Karpas-422 (cell line): Measurements from ENCODE around the gene NUP160. TPM values are rescaled to one million over a fixed set of nuclear protein-coding genes. Genes with fewer than 3 reads are reported as not detected.
A peak's percentile ranks its signal among the peaks of the same experiment; 100 is the strongest.
"Not testable (repeated sequence)": the region's sequence is repeated elsewhere in the genome, so short reads cannot be mapped to it uniquely, and the experiment has no call there.

Experiments used
- DNase-seq: peaks from one replicate; pipeline ENCODE4 v3.0.0-alpha.2; 2015
- H2AFZ ChIP-seq: fragments of 200-600 bp; sonication (generic); 2 replicates; pipeline ENCODE4 v1.6.1; 2014; ENCODE audit warnings: antibody characterized with exemption, low read length, mixed read lengths
- H3K27ac ChIP-seq: fragments of 200-600 bp; sonication (generic); 2 replicates; pipeline ENCODE4 v1.5.1; 2014; ENCODE audit warnings: mild to moderate bottlenecking, low read length, moderate library complexity
- H3K27me3 ChIP-seq: fragments of 200-600 bp; sonication (generic); 2 replicates; pipeline ENCODE4 v1.6.1; 2014; ENCODE audit warnings: low read length, mixed read lengths
- H3K36me3 ChIP-seq: fragments of 200-600 bp; sonication (generic); 2 replicates; pipeline ENCODE4 v1.6.1; 2014; ENCODE audit warnings: low read length, mixed read lengths; ENCODE audit not compliant: insufficient read depth
- H3K4me1 ChIP-seq: fragments of 200-600 bp; sonication (generic); 2 replicates; pipeline ENCODE4 v1.6.1; 2014; ENCODE audit warnings: mild to moderate bottlenecking, low read length, mixed read lengths
- H3K4me2 ChIP-seq: fragments of 200-600 bp; sonication (generic); 2 replicates; pipeline ENCODE4 v1.6.1; 2014; ENCODE audit warnings: low read length, low read depth, mild to moderate bottlenecking; ENCODE audit not compliant: poor library complexity, severe bottlenecking
- H3K4me3 ChIP-seq: fragments of 200-600 bp; sonication (generic); 2 replicates; pipeline ENCODE4 v1.5.1; 2014; ENCODE audit warnings: mild to moderate bottlenecking, antibody characterized with exemption, low read length, mixed read lengths
- H3K79me2 ChIP-seq: fragments of 200-600 bp; sonication (generic); 2 replicates; pipeline ENCODE4 v1.6.1; 2014; ENCODE audit warnings: mild to moderate bottlenecking, low read length, mixed read lengths
- H3K9ac ChIP-seq: fragments of 200-600 bp; sonication (generic); 2 replicates; pipeline ENCODE4 v1.6.0; 2014; ENCODE audit warnings: low read length
- H3K9me2 ChIP-seq: fragments of 200-600 bp; sonication (generic), shearing (Covaris generic); replicated peaks from 2 replicates; pipeline ENCODE4 v1.6.0; 2014; ENCODE audit warnings: mild to moderate bottlenecking, low read length, moderate library complexity; ENCODE audit not compliant: insufficient read depth
- H3K9me3 ChIP-seq: fragments of 300-700, 200-600 bp; sonication (generic); 2 replicates; pipeline ENCODE4 v1.6.1; 2014; ENCODE audit warnings: low read length, mixed read lengths
- H4K20me1 ChIP-seq: fragments of 200-600 bp; sonication (generic); 2 replicates; pipeline ENCODE4 v1.6.1; 2014; ENCODE audit warnings: mild to moderate bottlenecking, antibody characterized with exemption, low read length, low read depth; ENCODE audit not compliant: insufficient read depth
- total RNA-seq: library from RNA; depleted of rRNA; stranded (reverse); fragments of >200 nt; shearing (Covaris generic); gene quantifications from 2 replicates; pipeline ENCODE4 v1.2.3, GENCODE V29; 2014; ENCODE audit warnings: low replicate concordance

Gene NUP160
- total RNA-seq, 1 experiment from 2014 or later: 65.0 TPM

- Histone ChIP-seq H3K4me2 (no peak overlapping the region), H2AFZ (no peak overlapping the region), H3K9me3 (no peaks in the 10 kb centered on the region), H3K27me3 (no peaks in the 10 kb centered on the region), H3K36me3 (no peaks in the 10 kb centered on the region), H4K20me1 (no peaks in the 10 kb centered on the region), H3K27ac (no peak overlapping the region), H3K9ac (no peak overlapping the region), H3K4me1 (peaks cover 43% of the 10 kb centered on the region), H3K4me3 (no peak overlapping the region), H3K9me2 (no peaks in the 10 kb centered on the region), H3K79me2 (no peaks in the 10 kb centered on the region)
- no peak for DNase-seq
These were observed 19.7 kb upstream of the NUP160 start for GRCh38 chr11:47867823-47868222.

- not testable (repeated sequence) for H3K9ac ChIP-seq, H3K9me2 ChIP-seq, H3K27ac ChIP-seq, H4K20me1 ChIP-seq, H3K27me3 ChIP-seq, H3K79me2 ChIP-seq, H3K9me3 ChIP-seq, DNase-seq, H3K4me2 ChIP-seq, H3K36me3 ChIP-seq, H3K4me3 ChIP-seq, H2AFZ ChIP-seq
- peaks cover 52% of the 10 kb centered on the region for H3K4me1 ChIP-seq
These were observed 18.7 kb upstream of the NUP160 start for GRCh38 chr11:47866892-47867291.

GRCh38 chr11:47864901-47865300 lies 16.8 kb upstream of the NUP160 start:
- peak; percentile 78 for DNase-seq
- Histone ChIP-seq H4K20me1 (no peaks in the 10 kb centered on the region), H2AFZ (peak overlapping the region; percentile 86), H3K9me3 (no peaks in the 10 kb centered on the region), H3K4me1 (peaks cover 53% of the 10 kb centered on the region), H3K79me2 (no peaks in the 10 kb centered on the region), H3K9ac (peak overlapping the region; percentile 58), H3K4me2 (peak overlapping the region; percentile 72), H3K4me3 (peak overlapping the region; percentile 32), H3K27me3 (no peaks in the 10 kb centered on the region), H3K36me3 (no peaks in the 10 kb centered on the region), H3K27ac (peak overlapping the region; percentile 76), H3K9me2 (no peaks in the 10 kb centered on the region)

GRCh38 chr11:47863898-47864430 lies 15.8 kb upstream of the NUP160 start:
- no peaks in the 10 kb centered on the region for H3K9me2 ChIP-seq
- H2AFZ ChIP-seq: peak overlapping the region; percentile 86; the same call in 1 of the 2 replicates
- peak overlapping the region; percentile 20; the same call in 1 of the 2 replicates for H3K9ac ChIP-seq
- peaks cover 50% of the 10 kb centered on the region for H3K4me1 ChIP-seq
- no peak for DNase-seq
- H3K9me3 ChIP-seq: no peaks in the 10 kb centered on the region
- peak overlapping the region; percentile 76 for H3K27ac ChIP-seq
- H3K36me3 ChIP-seq: no peaks in the 10 kb centered on the region
- peak overlapping the region; percentile 72 for H3K4me2 ChIP-seq
- no peaks in the 10 kb centered on the region for H3K27me3 ChIP-seq
- no peaks in the 10 kb centered on the region for H3K79me2 ChIP-seq
- H4K20me1 ChIP-seq: no peaks in the 10 kb centered on the region
- peak overlapping the region; percentile 32; the same call in 1 of the 2 replicates for H3K4me3 ChIP-seq

GRCh38 chr11:47863189-47863897 lies 15.2 kb upstream of the NUP160 start:
- no peaks in the 10 kb centered on the region for H3K36me3 ChIP-seq
- no peaks in the 10 kb centered on the region for H3K9me2 ChIP-seq
- no peak overlapping the region for H3K9ac ChIP-seq
- no peaks in the 10 kb centered on the region for H3K27me3 ChIP-seq
- H3K27ac ChIP-seq: peak overlapping the region; percentile 76
- H3K4me1 ChIP-seq: peaks cover 56% of the 10 kb centered on the region
- H3K4me3 ChIP-seq: no peak overlapping the region
- no peaks in the 10 kb centered on the region for H4K20me1 ChIP-seq
- no peak overlapping the region for H2AFZ ChIP-seq
- no peaks in the 10 kb centered on the region for H3K79me2 ChIP-seq
- no peaks in the 10 kb centered on the region for H3K9me3 ChIP-seq
- DNase-seq: peak; percentile 72
- H3K4me2 ChIP-seq: peak overlapping the region; percentile 72

- H3K4me3 ChIP-seq: no peak overlapping the region
- no peaks in the 10 kb centered on the region for H3K79me2 ChIP-seq
- H3K4me1 ChIP-seq: peaks cover 72% of the 10 kb centered on the region
- no peak overlapping the region for H2AFZ ChIP-seq
- H3K9me2 ChIP-seq: no peaks in the 10 kb centered on the region
- H3K27ac ChIP-seq: no peak overlapping the region
- H3K9ac ChIP-seq: no peak overlapping the region
- DNase-seq: no peak
- H3K4me2 ChIP-seq: no peak overlapping the region
- H3K36me3 ChIP-seq: no peaks in the 10 kb centered on the region
- no peaks in the 10 kb centered on the region for H3K27me3 ChIP-seq
- no peaks in the 10 kb centered on the region for H3K9me3 ChIP-seq
- no peaks in the 10 kb centered on the region for H4K20me1 ChIP-seq
These were observed 13.6 kb upstream of the NUP160 start for GRCh38 chr11:47861728-47862127.

GRCh38 chr11:47860536-47860935 lies 12.4 kb upstream of the NUP160 start:
- H4K20me1 ChIP-seq: no peaks in the 10 kb centered on the region
- H3K79me2 ChIP-seq: no peaks in the 10 kb centered on the region
- peaks cover 80% of the 10 kb centered on the region for H3K4me1 ChIP-seq
- H3K27ac ChIP-seq: no peak overlapping the region
- no peaks in the 10 kb centered on the region for H3K9me2 ChIP-seq
- no peak overlapping the region for H2AFZ ChIP-seq
- H3K27me3 ChIP-seq: no peaks in the 10 kb centered on the region
- no peaks in the 10 kb centered on the region for H3K9me3 ChIP-seq
- H3K9ac ChIP-seq: no peak overlapping the region
- DNase-seq: no peak
- no peak overlapping the region for H3K4me2 ChIP-seq
- H3K4me3 ChIP-seq: no peak overlapping the region
- H3K36me3 ChIP-seq: no peaks in the 10 kb centered on the region

GRCh38 chr11:47857892-47858543 lies 9.9 kb upstream of the NUP160 start:
- Histone ChIP-seq H3K4me1 (peaks cover 76% of the 10 kb centered on the region), H3K9ac (peak overlapping the region; percentile 57), H3K4me3 (peak overlapping the region; percentile 26; the same call in 1 of the 2 replicates), H4K20me1 (no peaks in the 10 kb centered on the region), H3K79me2 (no peaks in the 10 kb centered on the region), H3K27ac (peak overlapping the region; percentile 97), H2AFZ (no peak overlapping the region), H3K27me3 (no peaks in the 10 kb centered on the region), H3K36me3 (no peaks in the 10 kb centered on the region), H3K9me2 (no peaks in the 10 kb centered on the region), H3K9me3 (no peaks in the 10 kb centered on the region), H3K4me2 (peak overlapping the region; percentile 65)
- DNase-seq: peak; percentile 92
